NCI-H1436 treated with DMSO at 0.1 percent for 48 hours (cell line): Measurements from ENCODE around the gene PYGM.

Source experiments
- DNase-seq: peaks from one replicate; lab custom pipeline; 2025; lab: John Stamatoyannopoulos, UW

Gene PYGM

GRCh38 chr11:64791781-64792291 is 32.1 kb upstream of the PYGM start:
- no peak for DNase-seq

- no peak for DNase-seq
Measured at GRCh38 chr11:64790205-64791095, 30.7 kb upstream of the PYGM start.

GRCh38 chr11:64789331-64790204 is 29.8 kb upstream of the PYGM start:
- DNase-seq, result no peak

GRCh38 chr11:64788321-64789215 is 28.8 kb upstream of the PYGM start:
- DNase-seq, result no peak

GRCh38 chr11:64787526-64788320 is 27.9 kb upstream of the PYGM start:
- no peak for DNase-seq

- no peak for DNase-seq
Measured at GRCh38 chr11:64786308-64786707, 26.5 kb upstream of the PYGM start.

GRCh38 chr11:64784813-64785581 is 25.2 kb upstream of the PYGM start:
- DNase-seq, result no peak

GRCh38 chr11:64778473-64779298 is 18.9 kb upstream of the PYGM start, which contains the start of gene SF1:
Gene SF1, minus strand, starts transcription at chr11:64778542. Its CDS starts 150 bp downstream, at chr11:64778392.
- DNase-seq, result peak; percentile 98

- DNase-seq, result no peak
Measured at GRCh38 chr11:64778223-64778472, 18.4 kb upstream of the PYGM start.

GRCh38 chr11:64777449-64778222 is 17.9 kb upstream of the PYGM start:
- no peak for DNase-seq

GRCh38 chr11:64776875-64777274 is 17.1 kb upstream of the PYGM start:
- DNase-seq, result no peak

GRCh38 chr11:64776425-64776824 is 16.7 kb upstream of the PYGM start:
- no peak for DNase-seq

GRCh38 chr11:64774144-64774543 is 14.4 kb upstream of the PYGM start:
- no peak for DNase-seq

GRCh38 chr11:64772303-64773018 is 12.7 kb upstream of the PYGM start:
- DNase-seq, result no peak

- DNase-seq, result no peak
Measured at GRCh38 chr11:64771861-64772260, 12.1 kb upstream of the PYGM start.

- no peak for DNase-seq
Measured at GRCh38 chr11:64770120-64770519, 10.3 kb upstream of the PYGM start.

- no peak for DNase-seq
Measured at GRCh38 chr11:64769283-64769682, 9.5 kb upstream of the PYGM start.

- no peak for DNase-seq
Measured at GRCh38 chr11:64768300-64768694, 8.5 kb upstream of the PYGM start.
